GM12878 (cell line): ENCODE results near the gene UNC119B. TPM values are rescaled to one million over a fixed set of nuclear protein-coding genes. Genes with fewer than 3 reads are reported as not detected.

Experiments used
- BCL3 ChIP-seq: IDR thresholded peaks from 2 replicates; pipeline ENCODE4 v1.6.1; 2011; ENCODE audit warnings: borderline replicate concordance, low read depth, mild to moderate bottlenecking, moderate library complexity, low read length; ENCODE audit not compliant: insufficient read depth, poor library complexity, severe bottlenecking
- CBFB ChIP-seq: IDR thresholded peaks from 2 replicates; pipeline ENCODE4 v1.6.1; 2016; ENCODE audit warnings: antibody characterized with exemption, low read depth
- CEBPZ ChIP-seq: fragments of 150-350 bp; IDR thresholded peaks from 2 replicates; pipeline ENCODE4 v1.6.1; 2016; ENCODE audit warnings: low read depth, low read length
- DPF2 ChIP-seq: fragments of 450-650 bp; IDR thresholded peaks from 2 replicates; pipeline ENCODE4 v1.6.1; 2017; ENCODE audit warnings: mild to moderate bottlenecking
- ETV6 ChIP-seq, 2 experiments: fragments of 450-650 bp in 1 of 2; IDR thresholded peaks in 1 of 2; conservative IDR thresholded peaks in 1 of 2; 2 replicates each; pipeline ENCODE4 v1.6.1; 2014; ENCODE audit warnings: antibody characterized with exemption in 1 of 2, borderline replicate concordance in 1 of 2, low read depth in 1 of 2, mild to moderate bottlenecking in 1 of 2, moderate library complexity in 1 of 2
- FOXK2 ChIP-seq: fragments of 450-650 bp; IDR thresholded peaks from 2 replicates; pipeline ENCODE4 v1.6.1; 2017; ENCODE audit warnings: mild to moderate bottlenecking, moderate library complexity
- GATAD2B ChIP-seq: fragments of 450-650 bp; conservative IDR thresholded peaks from 2 replicates; pipeline ENCODE4 v1.6.1; 2017; ENCODE audit warnings: low read depth, mild to moderate bottlenecking, moderate library complexity
- HSF1 ChIP-seq: fragments of 150-350 bp; IDR thresholded peaks from 2 replicates; pipeline ENCODE4 v1.6.1; 2014; ENCODE audit warnings: mild to moderate bottlenecking, low read depth, low read length
- LARP7 ChIP-seq: fragments of 450-650 bp; IDR thresholded peaks from 2 replicates; pipeline ENCODE4 v1.6.1; 2017; ENCODE audit warnings: mild to moderate bottlenecking
- MEF2A ChIP-seq: IDR thresholded peaks from 2 replicates; pipeline ENCODE4 v1.6.1; 2011; ENCODE audit warnings: low read depth, mild to moderate bottlenecking, low read length, moderate library complexity; ENCODE audit not compliant: insufficient read depth
- NBN ChIP-seq: fragments of 450-650 bp; IDR thresholded peaks from 2 replicates; pipeline ENCODE4 v1.6.1; 2016
- NR2F1 ChIP-seq: fragments of 450-650 bp; conservative IDR thresholded peaks from 2 replicates; pipeline ENCODE4 v1.6.1; 2017; ENCODE audit warnings: mild to moderate bottlenecking
- POLR2AphosphoS2 ChIP-seq: IDR thresholded peaks from 2 replicates; pipeline ENCODE4 v1.6.1; 2011; ENCODE audit warnings: low read depth, mild to moderate bottlenecking, low read length, improper control_type of control experiment, moderate library complexity
- RELA ChIP-seq: fragments of 450-650 bp; IDR thresholded peaks from 2 replicates; pipeline ENCODE4 v1.8.0; 2014; ENCODE audit warnings: borderline replicate concordance; ENCODE audit not compliant: partially characterized antibody
- RELB ChIP-seq: fragments of 450-650 bp; IDR thresholded peaks from 2 replicates; pipeline ENCODE4 v1.6.1; 2017; ENCODE audit warnings: low read depth, mild to moderate bottlenecking, moderate library complexity
- RUNX3 ChIP-seq: IDR thresholded peaks from 2 replicates; pipeline ENCODE4 v1.6.1; 2012; ENCODE audit warnings: low read length, inconsistent platforms
- SIN3A ChIP-seq: IDR thresholded peaks from 2 replicates; pipeline ENCODE4 v1.6.1; 2012; ENCODE audit warnings: low read depth, low read length, improper control_type of control experiment
- SMAD1 ChIP-seq: fragments of 450-650 bp; IDR thresholded peaks from 2 replicates; pipeline ENCODE4 v1.6.1; 2018; ENCODE audit warnings: mild to moderate bottlenecking, low read depth; ENCODE audit not compliant: partially characterized antibody
- SMC3 ChIP-seq: IDR thresholded peaks from 2 replicates; pipeline ENCODE4 v1.6.1; 2011; ENCODE audit warnings: low read length, improper control_type of control experiment, borderline replicate concordance
- TAF1 ChIP-seq: IDR thresholded peaks from 2 replicates; pipeline ENCODE4 v1.6.1; 2011; ENCODE audit warnings: mild to moderate bottlenecking, low read depth, low read length, borderline replicate concordance
- YBX1 ChIP-seq: fragments of 450-650 bp; IDR thresholded peaks from 2 replicates; pipeline ENCODE4 v1.6.1; 2016; ENCODE audit warnings: antibody characterized with exemption
- YY1 ChIP-seq: IDR thresholded peaks from 2 replicates; pipeline ENCODE4 v1.6.1; 2011; ENCODE audit warnings: low read depth, mild to moderate bottlenecking, low read length
- ZNF24 ChIP-seq: fragments of 450-650 bp; IDR thresholded peaks from 2 replicates; pipeline ENCODE4 v1.6.1; 2017; ENCODE audit warnings: antibody characterized with exemption, mild to moderate bottlenecking
- polyA plus RNA-seq, 11 experiments: library from polyadenylated mRNA; depleted of rRNA in 4 of 11; unstranded in 6 of 11; stranded (reverse) in 5 of 11; fragments of >200 nt; fragmentation: Nextera tagmentation in 4 of 11; fragmentation: Illumina TruSeq in 1 of 11; extraction: Ambion mirVana in 4 of 11; extraction: Trizol in 1 of 11; gene quantifications; 1 replicate in 1 of 11; 2 replicates in 10 of 11; pipeline versions ENCODE4 v1.2.1 to v1.2.3, GENCODE V29; 2011 to 2016; ENCODE audit warnings: inconsistent platforms in 2 of 11, missing spikeins in 2 of 11, low read depth in 1 of 11
- total RNA-seq, 4 experiments: library from RNA; depleted of rRNA in 3 of 4; stranded (reverse); fragments of >200 nt in 3 of 4; fragmentation: Illumina TruSeq in 1 of 4; extraction: Trizol in 1 of 4; gene quantifications; 2 replicates each; pipeline versions ENCODE4 v1.2.1 to v1.2.3, GENCODE V29; 2013 to 2021

Gene UNC119B
- total and polyA plus RNA-seq, 10 of the 15 experiments (the other 5 are each of a cell fraction or from before 2014, with no cell fraction given) = 4.3 to 31.5 (median 10.5) TPM

- TF ChIP-seq CEBPZ (no peak), ZNF24 (no peak), FOXK2 (no peak), MEF2A (no peak), YBX1 (no peak), LARP7 (no peak; the same call in none of the 2 replicates), YY1 (peak; percentile 87), SMC3 (no peak), CBFB (no peak), TAF1 (peak; percentile 73; the same call in 1 of the 2 replicates), GATAD2B (no peak; the same call in 1 of the 2 replicates), RUNX3 (peak; percentile 47), HSF1 (no peak), NR2F1 (peak; percentile 66), BCL3 (no peak), DPF2 (peak; percentile 54; the same call in 1 of the 2 replicates), NBN (no peak), RELA (no peak), POLR2AphosphoS2 (0 out of 2 replicates have a peak, but pooled peaks have one; percentile 35), SMAD1 (no peak), SIN3A (no peak), ETV6 (conservative IDR thresholded peaks at IDR 0.05 in 1 of 2, IDR thresholded peaks at IDR 0.05 in 1 of 2; ENCODE audit: borderline replicate concordance in 1 of 2, low read depth in 1 of 2) (no peak), RELB (no peak)
These were observed 15.6 kb downstream of the UNC119B start, which contains the start of gene ACADS (continued) for GRCh38 chr12:120725659-120726509.
